HG02678 (cell line): Measurements from ENCODE around the gene CRHR1.

Experiments
- ATAC-seq: cut with Tn5 transposase; IDR thresholded peaks from one replicate; pipeline ENCODE4 v1.9.1; 2021; ENCODE audit warnings: mild to moderate bottlenecking, moderate library complexity; ENCODE audit not compliant: unreplicated experiment

The CRHR1 gene

DNA sequence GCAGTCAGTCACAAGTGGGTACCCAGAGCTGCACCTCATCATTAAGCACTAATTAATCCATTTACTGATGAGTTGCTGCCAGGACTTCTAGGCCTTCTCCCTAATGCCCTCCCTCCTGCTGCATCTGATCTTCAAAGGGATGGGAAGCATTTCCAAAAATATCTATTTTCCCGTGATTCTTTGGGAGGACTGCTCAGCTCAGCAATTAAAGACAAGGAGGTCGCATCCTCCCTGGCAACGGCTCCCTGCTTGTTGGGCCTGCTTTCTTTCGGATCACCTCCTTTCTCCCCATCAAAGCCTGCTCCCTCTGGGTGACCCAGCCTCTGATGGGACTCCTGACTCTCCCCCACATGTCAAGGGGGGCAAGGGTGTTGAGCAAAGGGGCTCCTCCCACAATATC lies 34.6 kb downstream of the CRHR1 start:
- ATAC-seq = no peak

DNA sequence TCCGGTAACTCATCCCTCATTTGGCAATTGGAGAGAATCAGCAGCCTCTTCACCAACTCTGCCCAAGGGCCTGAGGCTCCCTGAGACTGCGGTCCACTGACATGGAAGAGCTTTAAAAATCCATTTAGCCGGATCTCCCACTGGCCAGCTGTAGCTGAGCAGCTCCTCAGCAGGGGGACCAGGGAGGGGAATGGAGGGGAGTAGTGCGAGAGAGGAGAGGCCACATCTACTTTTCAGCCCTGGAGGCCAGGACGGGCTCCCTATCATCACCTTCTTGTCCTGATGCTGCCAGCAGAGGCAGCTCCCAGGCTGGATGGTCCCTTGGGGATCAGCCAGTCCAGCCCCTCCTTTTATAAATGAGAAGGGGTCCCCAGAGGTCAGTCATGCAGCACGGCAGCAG lies 35.5 kb downstream of the CRHR1 start:
- ATAC-seq = no peak

DNA sequence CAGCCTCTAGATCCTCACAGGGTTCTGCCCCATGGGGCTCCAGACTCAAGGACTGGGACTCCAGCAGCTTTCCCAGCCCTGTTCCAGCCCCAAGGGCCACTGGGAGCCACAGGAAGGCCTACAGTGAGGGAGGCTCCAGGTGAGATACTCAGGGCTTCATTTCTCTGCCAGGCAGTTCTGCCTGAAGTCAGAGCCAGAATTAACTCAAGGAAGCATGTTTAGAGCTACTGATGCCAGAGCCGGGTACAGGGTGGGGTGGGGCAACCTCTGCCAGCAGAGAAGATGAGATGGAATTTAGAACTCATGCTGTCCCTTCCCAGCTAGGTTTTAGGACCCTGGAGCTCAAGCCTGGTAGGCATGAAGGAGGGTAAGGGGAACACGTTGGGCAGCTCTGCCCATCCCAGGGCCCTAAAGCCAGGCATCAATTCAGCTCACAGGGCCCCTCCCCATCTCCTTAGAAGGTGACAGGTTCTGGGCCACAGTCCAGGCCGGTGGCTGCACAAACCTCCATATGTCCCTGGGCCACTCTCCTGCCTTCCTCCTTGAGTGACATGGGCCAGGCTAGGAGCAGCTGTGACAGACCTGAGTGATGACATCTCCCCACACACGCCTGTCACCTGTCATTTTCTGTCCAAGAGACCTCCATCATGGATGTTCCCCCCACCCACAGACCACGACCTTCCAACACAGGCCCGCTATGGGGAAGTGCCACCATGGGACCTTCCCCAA lies 36.1 kb downstream of the CRHR1 start:
- no peak for ATAC-seq

DNA sequence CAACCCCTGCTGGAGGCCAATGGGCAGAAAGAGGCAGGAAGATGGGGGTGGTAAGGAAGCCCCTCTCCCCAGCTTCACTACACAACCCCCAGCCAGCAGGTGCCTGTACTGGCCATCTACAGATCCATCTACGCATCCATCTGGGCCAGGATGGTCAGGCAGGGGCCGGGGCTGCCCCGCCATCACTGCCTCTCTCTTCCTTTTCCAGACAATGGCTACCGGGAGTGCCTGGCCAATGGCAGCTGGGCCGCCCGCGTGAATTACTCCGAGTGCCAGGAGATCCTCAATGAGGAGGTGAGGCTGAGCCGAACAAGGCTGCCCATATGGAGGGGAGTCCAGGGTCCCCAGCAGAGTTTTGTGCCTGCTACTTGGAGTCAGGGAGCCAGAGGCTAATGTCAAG lies 37.0 kb downstream of the CRHR1 start:
- no peak for ATAC-seq

DNA sequence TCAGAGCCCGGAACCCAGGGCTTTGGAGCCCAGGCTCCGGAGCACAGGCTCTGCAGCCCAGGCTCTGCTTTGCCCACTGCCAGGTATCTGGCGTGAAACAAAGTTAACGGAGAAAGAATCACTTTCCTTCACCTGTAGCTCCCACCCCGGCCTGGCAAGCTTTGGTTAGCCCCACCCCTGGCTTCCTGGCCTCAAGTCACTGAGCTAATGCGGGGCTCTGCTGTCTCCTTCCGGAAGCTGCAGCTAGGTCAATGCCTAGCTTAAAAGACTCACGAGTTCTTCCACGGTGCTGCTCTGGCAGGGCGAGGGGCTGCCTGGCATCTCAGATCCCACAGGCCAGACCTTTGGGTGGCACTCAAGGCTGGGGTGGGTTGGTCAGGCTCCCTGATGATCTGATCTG lies 39.5 kb downstream of the CRHR1 start:
- no peak for ATAC-seq

DNA sequence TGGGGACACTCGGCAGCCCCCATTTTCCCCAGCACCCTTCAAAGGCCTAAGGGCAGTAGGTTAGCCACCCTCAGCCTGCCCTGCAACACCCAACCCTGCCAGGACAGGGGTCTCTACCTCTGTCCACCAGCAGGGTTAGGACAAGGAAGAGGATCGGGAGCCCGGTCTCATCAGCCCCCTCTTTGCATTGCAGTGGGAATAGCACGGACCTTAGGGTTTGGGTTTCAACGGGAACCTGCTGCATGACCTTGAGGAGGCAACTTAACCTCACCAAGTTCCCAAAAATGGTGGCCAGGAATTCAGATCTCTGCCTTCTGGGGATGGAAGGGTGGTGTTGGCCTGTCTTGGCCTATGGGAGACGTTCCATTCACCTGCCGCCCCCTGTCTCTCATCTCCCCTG lies 40.4 kb downstream of the CRHR1 start:
- no peak for ATAC-seq

DNA sequence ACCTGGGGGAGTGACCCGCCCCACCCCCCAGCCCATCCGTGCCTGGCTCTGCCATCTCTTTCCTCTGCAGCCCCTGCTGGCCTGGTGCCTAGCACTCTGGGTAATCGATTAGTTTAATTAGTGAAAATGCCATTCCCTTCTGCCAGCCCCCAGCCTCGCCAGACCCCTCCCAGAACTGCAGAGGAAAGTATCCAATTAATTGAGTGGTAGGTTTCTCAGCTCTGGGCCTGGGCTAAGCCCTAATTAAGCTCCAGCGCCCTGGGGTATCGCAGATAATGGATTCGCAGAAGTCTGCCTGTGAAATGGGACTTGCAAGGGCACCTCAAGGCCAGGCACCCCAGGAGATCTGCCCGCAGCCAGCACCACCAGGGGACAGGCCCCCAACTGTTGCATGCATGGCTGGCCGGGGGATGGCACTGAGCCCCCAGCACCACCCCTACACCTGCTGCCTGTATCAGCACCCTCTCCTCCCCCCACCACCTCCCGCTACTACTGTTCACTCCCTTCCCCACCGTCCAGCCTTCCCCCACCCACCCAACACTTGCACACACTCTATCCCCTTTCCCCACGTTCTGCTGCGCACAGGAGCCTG lies 40.9 kb downstream of the CRHR1 start:
- ATAC-seq = no peak

DNA sequence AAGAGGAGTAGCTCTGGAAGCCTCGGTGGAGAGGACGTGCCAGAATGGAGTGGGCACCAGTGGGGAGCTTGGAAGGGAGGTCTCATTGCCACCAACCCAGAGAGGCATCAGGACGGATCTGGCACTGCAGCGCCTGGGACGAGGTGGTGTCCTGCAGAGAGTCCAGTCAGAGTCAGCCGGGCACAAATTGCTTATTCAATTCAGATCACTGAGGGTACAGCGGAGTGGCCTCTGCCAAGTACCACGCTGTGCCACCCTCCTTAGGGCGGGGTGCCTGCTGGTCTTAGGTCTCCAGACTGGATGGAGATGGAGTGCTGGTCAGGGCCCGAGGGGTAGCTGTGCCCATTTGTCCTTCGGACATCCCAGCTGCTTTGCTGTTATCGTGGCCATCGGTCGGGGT lies 41.7 kb downstream of the CRHR1 start:
- ATAC-seq = no peak

DNA sequence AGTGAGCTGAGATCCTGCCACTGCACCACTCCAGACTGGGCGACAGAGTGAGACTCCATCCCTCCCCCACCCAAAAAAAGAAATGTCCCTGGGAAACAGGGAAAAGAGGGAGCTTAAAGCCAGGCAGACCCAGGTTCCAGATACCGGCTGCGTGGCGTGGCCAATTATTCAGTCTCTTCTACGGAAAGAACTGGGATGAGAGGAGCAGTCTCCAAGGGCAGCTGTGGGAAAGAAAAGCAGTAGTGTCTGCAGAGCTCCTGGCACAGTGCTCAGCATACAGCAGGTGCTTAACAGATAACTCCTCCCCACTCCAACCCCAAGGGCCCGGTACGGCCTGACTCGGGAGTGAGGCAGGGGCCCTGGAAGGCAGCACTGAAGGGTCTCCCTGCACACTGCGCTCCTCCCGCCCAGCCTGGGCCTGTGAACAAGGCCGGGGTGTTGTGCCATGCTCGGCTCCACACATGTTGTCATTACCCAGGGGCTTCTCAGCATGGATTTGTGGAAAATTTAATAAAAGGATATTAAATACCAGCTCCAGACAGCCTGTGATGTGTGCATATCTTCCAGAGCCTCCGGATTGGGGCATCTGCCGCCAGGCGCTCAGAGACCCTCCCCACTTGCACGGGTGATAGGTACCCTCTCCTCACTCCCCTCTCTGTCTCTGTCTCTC lies 42.9 kb downstream of the CRHR1 start:
- no peak for ATAC-seq

DNA sequence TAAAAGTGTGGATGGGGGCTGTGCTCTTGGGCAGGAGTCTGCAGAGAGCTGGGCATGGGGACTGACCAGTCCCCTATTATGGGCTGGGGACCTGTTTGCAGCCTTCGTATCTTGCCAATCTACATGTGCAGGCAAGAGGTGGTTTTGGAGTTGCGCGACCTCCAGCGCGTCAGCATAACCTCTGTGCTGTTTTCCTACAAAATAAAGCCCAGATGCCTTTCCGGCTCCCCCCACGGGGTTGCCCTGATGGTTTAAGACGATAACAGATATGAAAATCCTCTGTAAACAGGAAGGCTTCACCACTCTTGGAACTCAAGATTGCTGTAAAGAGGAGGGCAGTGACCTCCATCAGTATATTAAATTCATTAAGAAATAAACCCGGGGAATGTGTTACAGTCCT lies 44.1 kb downstream of the CRHR1 start:
- ATAC-seq = no peak

DNA sequence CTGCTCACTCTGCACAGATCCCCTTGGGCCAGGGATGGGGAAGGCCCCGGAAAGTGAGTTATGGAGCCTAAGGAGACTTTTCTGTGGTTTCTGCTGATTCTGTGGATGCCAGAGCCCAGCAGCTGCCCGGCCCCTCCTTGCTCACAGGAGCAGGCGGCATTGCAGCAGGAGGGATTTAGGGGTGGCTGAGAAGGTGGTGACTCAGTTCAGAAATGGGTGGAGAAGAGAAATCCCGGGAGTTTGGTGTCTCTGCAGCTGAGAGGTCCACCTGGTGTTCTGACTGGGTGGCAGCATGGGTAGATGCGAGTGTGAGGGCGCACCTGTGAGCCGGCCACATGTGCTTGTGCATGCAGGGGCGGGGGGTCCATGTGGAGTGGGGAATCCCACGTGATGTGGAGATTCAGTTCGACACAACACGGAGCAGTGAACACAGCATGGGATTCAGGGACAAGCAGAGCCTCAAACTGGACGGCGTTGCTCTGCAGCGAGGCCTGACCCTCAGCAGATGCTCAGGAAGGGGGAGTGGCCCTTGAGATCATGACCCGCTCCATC lies 44.5 kb downstream of the CRHR1 start:
- ATAC-seq = no peak

DNA sequence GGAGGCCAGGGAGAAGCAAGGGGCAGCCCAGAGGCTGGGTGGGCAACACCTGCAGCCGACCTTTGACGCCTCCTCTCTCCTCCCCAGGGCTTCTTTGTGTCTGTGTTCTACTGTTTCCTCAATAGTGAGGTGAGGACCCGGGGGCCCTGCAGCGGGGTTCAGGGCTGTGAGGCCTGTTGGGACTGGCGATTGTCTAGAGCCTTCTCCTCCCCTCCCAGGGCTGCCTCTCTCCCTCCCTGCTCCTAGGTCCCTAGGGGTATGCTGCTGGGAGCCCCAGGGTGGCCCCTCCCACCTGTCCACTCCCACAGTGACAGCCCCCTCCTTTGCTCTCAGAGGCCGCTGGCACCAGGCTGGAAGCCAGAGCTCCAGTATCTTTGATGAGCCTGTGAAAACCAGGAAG lies 49.8 kb downstream of the CRHR1 start:
- ATAC-seq = no peak

DNA sequence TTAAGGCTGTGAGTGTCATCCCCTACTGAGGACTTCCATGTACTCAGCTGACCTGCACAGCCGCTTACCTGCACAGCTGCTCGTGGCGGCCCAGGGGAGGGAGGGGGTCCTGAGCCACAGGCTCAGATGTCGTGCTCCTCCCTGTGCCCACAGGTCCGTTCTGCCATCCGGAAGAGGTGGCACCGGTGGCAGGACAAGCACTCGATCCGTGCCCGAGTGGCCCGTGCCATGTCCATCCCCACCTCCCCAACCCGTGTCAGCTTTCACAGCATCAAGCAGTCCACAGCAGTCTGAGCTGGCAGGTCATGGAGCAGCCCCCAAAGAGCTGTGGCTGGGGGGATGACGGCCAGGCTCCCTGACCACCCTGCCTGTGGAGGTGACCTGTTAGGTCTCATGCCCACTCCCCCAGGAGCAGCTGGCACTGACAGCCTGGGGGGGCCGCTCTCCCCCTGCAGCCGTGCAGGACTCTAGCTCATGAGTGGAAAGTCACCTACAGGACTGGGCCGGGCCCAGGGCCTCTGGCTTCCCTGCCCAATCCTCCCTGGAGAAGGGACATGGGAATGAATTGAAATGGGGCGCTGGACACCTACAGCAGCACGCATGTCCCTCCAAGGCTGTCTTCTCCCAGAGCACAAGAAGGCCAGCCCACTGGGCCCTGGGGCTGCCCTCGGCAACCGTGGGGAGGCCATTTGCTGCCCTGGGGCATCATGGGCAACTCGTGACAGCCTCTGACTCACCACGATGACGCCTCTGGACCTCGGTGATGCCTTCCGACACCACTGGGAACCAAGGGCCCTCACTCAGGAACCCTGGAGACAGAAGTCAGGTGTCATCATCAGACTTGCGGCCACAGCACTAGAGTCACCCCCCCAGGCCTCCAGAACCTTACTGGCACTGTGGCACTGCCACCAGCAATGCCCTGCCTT lies 50.6 kb downstream of the CRHR1 start:
- ATAC-seq = no peak

DNA sequence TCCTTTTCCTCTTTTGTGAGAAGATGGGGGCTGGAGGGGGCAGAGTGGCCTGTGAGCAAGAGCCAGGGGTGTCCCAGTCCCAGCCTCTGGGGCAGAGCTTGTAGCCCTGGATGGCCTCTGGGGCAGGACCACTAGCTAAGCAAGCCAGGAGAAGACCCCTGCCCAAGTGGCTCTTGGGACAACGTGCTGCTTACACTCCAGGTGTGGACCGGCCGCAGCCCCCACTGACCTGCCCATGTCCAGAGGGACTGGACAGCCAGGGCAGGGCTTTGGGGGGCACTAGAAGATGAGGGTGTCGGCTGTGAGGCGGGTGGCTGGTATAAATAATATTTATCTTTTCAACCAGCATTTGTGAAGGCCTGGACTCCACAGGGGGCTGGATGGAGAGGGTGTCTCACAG lies 51.4 kb downstream of the CRHR1 start:
- ATAC-seq = no peak

DNA sequence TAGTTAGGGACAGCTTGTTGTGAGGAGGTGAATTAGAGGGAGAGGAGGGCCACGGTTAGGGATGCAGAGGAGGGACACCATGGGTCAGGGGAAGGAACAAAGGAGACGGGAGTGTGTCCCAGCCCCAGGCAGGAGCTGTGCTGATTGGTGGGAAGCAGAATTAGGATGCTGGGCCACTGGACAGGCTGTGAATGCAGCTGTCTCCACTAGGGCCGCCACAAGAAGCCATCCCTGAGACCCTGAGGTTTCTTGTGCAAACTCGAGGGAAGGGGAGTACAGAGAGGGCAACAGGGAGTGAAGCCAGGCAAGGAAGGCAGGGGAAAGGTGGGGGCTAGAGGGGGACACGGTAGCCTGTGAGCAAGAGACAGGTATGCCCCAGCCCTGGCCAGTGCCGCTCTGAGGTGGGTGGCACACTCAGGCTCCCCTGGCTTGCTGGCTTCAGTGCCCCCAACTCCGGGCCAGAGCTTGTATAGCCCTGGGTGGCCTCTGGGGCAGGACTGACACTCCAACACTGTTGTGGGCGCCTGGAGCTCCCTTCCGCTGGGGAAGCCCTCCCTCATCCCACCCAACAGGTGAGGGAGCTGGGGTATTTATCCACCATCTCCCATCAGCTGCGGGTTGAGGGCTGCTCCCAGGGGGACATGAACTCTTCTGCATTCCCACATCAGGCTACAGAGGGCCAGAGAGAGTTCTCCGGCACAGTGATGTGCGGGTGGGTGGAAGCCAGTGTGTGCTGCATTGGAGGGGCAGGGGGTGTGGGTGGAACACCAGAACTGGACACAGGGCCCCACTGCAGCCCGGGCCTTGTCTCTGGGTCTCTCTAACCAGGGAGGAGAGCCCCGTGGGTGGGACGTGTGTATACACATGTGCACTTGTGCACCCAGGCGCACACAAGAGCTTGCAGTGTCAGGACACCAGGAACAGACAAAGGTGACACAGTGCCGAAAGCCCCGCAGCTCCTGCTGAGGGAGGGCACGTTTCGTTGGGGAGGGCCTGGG lies 52.2 kb downstream of the CRHR1 start:
- no peak for ATAC-seq

DNA sequence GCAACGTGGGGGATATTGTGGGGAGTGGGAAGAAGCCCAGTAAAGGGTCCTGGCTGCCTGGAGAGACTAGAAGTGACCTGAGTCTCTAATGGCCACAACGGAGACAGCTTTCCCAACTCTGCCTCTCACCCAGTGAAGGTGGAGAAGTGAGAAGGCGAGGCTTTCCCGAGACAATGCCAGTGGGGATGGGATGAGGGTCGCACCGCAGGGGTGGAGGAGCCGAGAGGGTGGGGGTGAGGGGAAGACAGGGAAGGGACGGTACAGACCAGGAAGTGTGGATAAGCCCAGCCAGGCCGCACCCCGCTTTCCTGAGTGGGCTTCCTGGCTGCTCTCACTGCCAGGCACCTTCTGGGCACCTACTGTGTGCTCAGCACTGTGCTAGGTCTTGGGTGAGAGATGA lies 53.1 kb downstream of the CRHR1 start:
- no peak for ATAC-seq

DNA sequence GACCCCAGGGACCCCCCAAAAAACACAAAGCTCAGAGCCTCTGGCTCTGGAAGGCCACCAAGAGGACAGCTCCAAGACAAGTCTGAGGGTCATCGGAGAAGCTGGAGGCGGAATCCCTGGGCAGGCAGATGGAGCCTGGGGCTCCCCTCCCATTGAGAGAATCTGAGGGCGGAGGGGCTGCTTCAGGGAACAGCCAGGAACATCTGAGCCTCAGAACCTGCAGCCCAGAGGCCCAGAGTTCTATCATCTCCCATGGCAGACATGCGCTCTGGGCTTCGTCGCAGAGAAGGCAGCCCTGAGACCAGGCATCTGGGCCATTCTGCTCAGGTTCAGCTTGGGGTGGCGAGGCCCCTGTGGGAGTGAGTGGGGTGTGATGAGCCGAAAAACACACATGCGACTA lies 53.5 kb downstream of the CRHR1 start:
- ATAC-seq = no peak

DNA sequence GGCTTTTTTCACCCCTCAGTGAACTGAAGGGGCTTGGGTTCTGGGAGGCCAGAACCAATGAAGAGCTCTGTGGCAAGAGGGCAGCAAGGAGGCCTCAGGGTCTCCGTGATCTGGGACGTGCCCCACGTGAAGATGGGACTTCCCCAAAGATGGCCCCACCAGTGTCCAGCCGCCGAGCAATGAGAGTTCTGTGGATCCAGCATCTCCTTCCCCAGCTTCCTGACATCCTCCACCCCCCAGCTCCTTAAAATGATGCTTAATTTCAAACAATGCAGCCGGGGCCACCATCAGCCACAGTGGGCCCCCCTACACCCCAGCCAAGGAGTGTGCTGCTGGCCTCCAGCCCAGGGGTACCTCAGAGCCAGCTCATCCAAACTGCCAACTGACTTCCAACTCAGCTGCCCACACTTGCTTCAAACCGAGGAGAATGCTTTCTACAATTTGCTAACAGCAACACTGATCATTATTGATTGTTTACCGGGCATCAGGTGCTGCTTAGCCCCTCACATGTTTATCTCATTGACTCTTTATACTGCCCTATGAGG lies 54.7 kb downstream of the CRHR1 start:
- no peak for ATAC-seq

DNA sequence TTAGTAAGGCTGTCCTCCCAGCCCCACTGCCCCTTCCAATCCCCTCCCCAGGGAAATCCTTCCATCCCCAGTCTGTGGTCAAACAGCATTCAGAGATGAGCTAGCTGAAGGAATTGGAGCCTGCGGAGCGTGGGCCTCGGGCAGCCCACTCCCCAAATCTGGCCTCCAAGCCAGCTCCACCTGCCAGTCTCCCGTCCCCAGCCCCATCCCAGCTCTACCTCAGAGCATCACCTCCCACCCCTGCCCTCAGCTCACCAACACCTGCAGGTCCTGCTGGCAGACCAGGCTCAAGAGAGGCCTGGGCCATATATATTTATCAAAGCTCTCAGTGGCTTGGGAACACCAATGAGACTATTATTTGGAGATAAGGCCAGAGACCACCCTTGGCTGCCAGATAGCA lies 55.3 kb downstream of the CRHR1 start:
- ATAC-seq = no peak

DNA sequence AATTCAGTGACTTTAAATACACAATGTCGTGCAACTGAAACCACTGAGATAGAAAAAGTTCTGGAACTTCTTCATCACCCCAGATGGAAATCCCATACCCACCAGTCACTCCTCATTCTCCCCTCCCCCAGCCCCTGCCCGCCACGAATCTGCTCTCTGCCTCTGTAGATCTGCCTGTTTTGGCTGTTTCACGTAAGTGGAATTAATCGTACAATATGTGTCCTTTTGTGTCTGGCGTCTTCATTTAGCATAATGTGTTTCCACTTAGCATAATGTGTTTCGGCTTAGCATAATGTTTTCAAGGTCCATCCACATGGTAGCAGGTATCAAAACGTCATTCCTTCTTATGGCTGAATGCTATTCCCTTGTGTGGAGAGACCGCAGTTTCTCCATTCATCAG lies 57.1 kb downstream of the CRHR1 start:
- ATAC-seq = no peak
